Ishikawa (cell line): ENCODE measurements around the gene KCNH5.

ENCODE experiments used
- CEBPB ChIP-seq: IDR thresholded peaks from 2 replicates; pipeline ENCODE4 v1.6.1; 2012
- CREB1 ChIP-seq: IDR thresholded peaks from 2 replicates; pipeline ENCODE4 v1.6.1; 2012; ENCODE audit warnings: low read depth
- EGR1 ChIP-seq: IDR thresholded peaks from 2 replicates; pipeline ENCODE4 v1.6.1; 2012
- EP300 ChIP-seq: IDR thresholded peaks from 2 replicates; pipeline ENCODE4 v1.6.1; 2012; ENCODE audit warnings: borderline replicate concordance
- FOXM1 ChIP-seq: IDR thresholded peaks from 2 replicates; pipeline ENCODE4 v1.6.1; 2012; ENCODE audit warnings: low read depth, borderline replicate concordance
- NFIC ChIP-seq: IDR thresholded peaks from 2 replicates; pipeline ENCODE4 v1.6.1; 2012
- RAD21 ChIP-seq: IDR thresholded peaks from 2 replicates; pipeline ENCODE4 v1.6.1; 2012; ENCODE audit warnings: low read depth
- TAF1 ChIP-seq: IDR thresholded peaks from 2 replicates; pipeline ENCODE4 v1.6.1; 2012; ENCODE audit warnings: low read depth, mild to moderate bottlenecking
- TCF12 ChIP-seq: IDR thresholded peaks from 2 replicates; pipeline ENCODE4 v1.6.1; 2012; ENCODE audit warnings: low read depth
- TEAD4 ChIP-seq: IDR thresholded peaks from 2 replicates; pipeline ENCODE4 v1.6.1; 2012
- YY1 ChIP-seq: IDR thresholded peaks from 2 replicates; pipeline ENCODE4 v1.6.1; 2012; ENCODE audit warnings: low read depth
- ZBTB7A ChIP-seq: IDR thresholded peaks from 2 replicates; pipeline ENCODE4 v1.6.1; 2012; ENCODE audit warnings: low read depth
- TF ChIP-seq, protein P1 (sequence below): IDR thresholded peaks from 2 replicates; pipeline ENCODE4 v1.6.1; 2012
- TF ChIP-seq, protein P2 (sequence below): IDR thresholded peaks from 2 replicates; pipeline ENCODE4 v1.6.1; 2012; ENCODE audit warnings: low read depth, mild to moderate bottlenecking
- TF ChIP-seq, protein P3 (sequence below): IDR thresholded peaks from 2 replicates; pipeline ENCODE4 v1.6.1; 2012

KCNH5 gene

DNA sequence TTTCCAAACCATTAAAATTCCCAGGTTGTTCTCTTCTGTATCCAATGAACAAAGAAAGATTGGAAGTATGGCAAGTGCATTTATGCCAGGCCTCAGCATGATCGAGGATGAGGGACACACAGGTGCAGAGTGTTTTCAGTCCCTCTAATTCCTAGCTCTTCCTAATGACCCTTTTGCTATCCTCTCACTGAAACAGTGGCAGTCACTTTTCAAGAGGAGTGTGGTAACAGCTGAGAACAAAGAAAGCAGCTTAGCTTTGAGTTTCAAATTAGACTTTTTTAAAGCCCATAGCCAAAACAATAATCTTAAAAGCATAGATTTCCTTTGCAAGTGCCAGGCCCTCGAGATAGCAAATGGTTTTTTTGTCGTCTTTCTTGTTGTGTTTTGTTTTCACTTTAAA, 110.8 kb downstream of the KCNH5 start:
- TF ChIP-seq EGR1 (no peak), CREB1 (no peak)

DNA sequence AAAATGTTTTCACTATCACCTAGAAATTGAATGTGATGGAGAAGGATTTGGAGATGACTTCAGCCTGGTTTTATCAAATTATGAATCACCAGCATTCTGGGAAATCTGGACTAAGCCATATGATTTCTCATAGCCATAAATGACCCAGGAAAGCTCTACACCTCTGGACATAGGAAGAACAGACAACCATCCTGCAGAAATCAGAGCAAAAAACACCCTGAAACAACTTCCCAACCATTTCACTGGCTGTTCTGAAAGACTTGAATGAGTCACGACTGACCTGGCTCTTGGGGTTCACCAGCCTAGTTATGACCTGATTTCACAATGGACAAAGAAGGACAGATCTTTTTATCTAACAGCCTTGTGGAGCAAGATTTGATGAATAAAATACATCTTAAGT, 123.8 kb downstream of the KCNH5 start:
- TF ChIP-seq ZBTB7A: no peak
- TF ChIP-seq FOXM1: no peak
- no peak for TF ChIP-seq TEAD4
- TF ChIP-seq EGR1: no peak
- TF ChIP-seq NFIC: no peak
- TF ChIP-seq CEBPB: no peak
- TF ChIP-seq EP300: no peak
- TF ChIP-seq, protein P1, sequence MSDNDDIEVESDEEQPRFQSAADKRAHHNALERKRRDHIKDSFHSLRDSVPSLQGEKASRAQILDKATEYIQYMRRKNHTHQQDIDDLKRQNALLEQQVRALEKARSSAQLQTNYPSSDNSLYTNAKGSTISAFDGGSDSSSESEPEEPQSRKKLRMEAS: no peak
- TF ChIP-seq, protein P2, sequence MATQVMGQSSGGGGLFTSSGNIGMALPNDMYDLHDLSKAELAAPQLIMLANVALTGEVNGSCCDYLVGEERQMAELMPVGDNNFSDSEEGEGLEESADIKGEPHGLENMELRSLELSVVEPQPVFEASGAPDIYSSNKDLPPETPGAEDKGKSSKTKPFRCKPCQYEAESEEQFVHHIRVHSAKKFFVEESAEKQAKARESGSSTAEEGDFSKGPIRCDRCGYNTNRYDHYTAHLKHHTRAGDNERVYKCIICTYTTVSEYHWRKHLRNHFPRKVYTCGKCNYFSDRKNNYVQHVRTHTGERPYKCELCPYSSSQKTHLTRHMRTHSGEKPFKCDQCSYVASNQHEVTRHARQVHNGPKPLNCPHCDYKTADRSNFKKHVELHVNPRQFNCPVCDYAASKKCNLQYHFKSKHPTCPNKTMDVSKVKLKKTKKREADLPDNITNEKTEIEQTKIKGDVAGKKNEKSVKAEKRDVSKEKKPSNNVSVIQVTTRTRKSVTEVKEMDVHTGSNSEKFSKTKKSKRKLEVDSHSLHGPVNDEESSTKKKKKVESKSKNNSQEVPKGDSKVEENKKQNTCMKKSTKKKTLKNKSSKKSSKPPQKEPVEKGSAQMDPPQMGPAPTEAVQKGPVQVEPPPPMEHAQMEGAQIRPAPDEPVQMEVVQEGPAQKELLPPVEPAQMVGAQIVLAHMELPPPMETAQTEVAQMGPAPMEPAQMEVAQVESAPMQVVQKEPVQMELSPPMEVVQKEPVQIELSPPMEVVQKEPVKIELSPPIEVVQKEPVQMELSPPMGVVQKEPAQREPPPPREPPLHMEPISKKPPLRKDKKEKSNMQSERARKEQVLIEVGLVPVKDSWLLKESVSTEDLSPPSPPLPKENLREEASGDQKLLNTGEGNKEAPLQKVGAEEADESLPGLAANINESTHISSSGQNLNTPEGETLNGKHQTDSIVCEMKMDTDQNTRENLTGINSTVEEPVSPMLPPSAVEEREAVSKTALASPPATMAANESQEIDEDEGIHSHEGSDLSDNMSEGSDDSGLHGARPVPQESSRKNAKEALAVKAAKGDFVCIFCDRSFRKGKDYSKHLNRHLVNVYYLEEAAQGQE: no peak
- TF ChIP-seq RAD21: no peak
- no peak for TF ChIP-seq CREB1
- TF ChIP-seq TCF12: no peak
- TF ChIP-seq YY1: no peak
- TF ChIP-seq, protein P3, sequence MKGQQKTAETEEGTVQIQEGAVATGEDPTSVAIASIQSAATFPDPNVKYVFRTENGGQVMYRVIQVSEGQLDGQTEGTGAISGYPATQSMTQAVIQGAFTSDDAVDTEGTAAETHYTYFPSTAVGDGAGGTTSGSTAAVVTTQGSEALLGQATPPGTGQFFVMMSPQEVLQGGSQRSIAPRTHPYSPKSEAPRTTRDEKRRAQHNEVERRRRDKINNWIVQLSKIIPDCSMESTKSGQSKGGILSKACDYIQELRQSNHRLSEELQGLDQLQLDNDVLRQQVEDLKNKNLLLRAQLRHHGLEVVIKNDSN: no peak
- no peak for TF ChIP-seq TAF1

DNA sequence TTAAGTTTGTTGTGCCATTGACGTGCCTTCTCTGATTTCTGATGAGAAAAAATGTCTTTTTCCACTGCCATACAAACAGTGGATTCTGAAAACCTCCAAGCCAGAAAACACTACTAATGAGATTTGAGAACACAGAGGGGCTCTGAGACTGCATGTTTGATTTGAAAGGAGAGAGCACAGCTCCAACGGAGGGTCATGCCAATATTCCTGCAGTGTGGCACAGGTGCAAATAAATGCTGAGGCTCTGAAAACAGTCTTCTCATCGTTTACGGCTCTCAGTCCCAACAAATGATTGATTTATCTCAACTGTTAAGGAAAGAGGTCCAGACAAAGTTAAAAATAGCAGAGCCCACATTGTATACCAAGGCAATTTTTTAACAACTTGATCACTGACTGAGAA, 128.7 kb downstream of the KCNH5 start:
- TF ChIP-seq CEBPB (no peak), YY1 (no peak), CREB1 (no peak), TAF1 (no peak), TEAD4 (no peak), ZBTB7A (no peak), FOXM1 (no peak), RAD21 (no peak), EGR1 (no peak), NFIC (no peak), TCF12 (no peak)
- TF ChIP-seq, protein P3: no peak
- TF ChIP-seq, protein P1: no peak
- TF ChIP-seq, protein P2: no peak

DNA sequence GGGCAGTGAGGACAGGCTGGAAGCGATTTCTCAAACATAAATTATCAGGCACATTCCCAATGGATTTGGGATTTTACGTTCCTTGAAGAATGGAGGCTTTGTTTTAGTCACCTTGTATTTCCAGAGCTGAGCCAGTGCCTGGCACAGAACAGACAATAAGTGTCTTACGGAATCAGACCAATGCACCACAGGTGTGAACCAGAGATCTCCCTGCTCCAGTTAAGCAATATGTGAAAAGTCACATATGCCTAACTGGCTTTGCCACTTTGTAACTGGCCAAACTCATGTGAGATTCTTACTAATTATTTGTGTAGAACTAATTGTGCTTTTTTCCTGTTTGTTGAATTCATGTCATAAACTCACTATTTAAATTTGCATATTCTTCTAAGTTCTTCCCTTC, 130.4 kb downstream of the KCNH5 start:
- no peak for TF ChIP-seq YY1
- TF ChIP-seq EGR1: no peak
- TF ChIP-seq TAF1: no peak
- TF ChIP-seq, protein P3: no peak
- no peak for TF ChIP-seq EP300
- TF ChIP-seq NFIC: no peak
- no peak for TF ChIP-seq CREB1
- TF ChIP-seq FOXM1: no peak
- TF ChIP-seq, protein P1: no peak
- TF ChIP-seq TEAD4: no peak
- TF ChIP-seq RAD21: no peak
- TF ChIP-seq ZBTB7A: no peak
- TF ChIP-seq, protein P2: no peak
- TF ChIP-seq TCF12: no peak
- no peak for TF ChIP-seq CEBPB

- TF ChIP-seq, protein P3: no peak
- TF ChIP-seq ZBTB7A: no peak
- no peak for TF ChIP-seq EGR1
- no peak for TF ChIP-seq CREB1
- TF ChIP-seq YY1: no peak
- TF ChIP-seq TCF12: no peak
- TF ChIP-seq FOXM1: no peak
- TF ChIP-seq, protein P2: no peak
- TF ChIP-seq TEAD4: no peak
- TF ChIP-seq RAD21: no peak
- TF ChIP-seq, protein P1: no peak
- no peak for TF ChIP-seq EP300
- no peak for TF ChIP-seq TAF1
- no peak for TF ChIP-seq CEBPB
- TF ChIP-seq NFIC: no peak
These were observed 131.2 kb downstream of the KCNH5 start for GRCh38 chr14:62914025-62914424.
